Activated CD8-positive, alpha-beta memory T cell treated with anti-CD3 and anti-CD28 coated beads, Interleukin-2, amount 10 ng/mL, durations not matched to agents 7 days and 5 days (primary cell): ENCODE data around the gene MYO15B. TPM values are rescaled to one million over a fixed set of nuclear protein-coding genes. Genes with fewer than 3 reads are reported as not detected.

Experiments used
- ATAC-seq: fragments of 150-1000 bp; cut with Tn5 transposase; one replicate; pipeline ENCODE4 v1.10.0; 2021; ENCODE audit warnings: moderate library complexity
- CTCF ChIA-PET: fragments of 350-600 bp; sonication (Branson Sonifier 250); formaldehyde crosslinking; loops from one replicate; lab custom pipeline; 2021; ENCODE audit warnings: antibody characterized with exemption; lab: Charles Lee
- DNase-seq: peaks from one replicate; pipeline ENCODE4 v3.0.0-alpha.2; 2020
- H3K27ac Mint-ChIP-seq: one replicate; pipeline ENCODE4 v1.8.0; 2021; ENCODE audit warnings: mild to moderate bottlenecking, mixed read lengths
- H3K27me3 Mint-ChIP-seq: one replicate; pipeline ENCODE4 v1.8.0; 2021; ENCODE audit warnings: mixed read lengths
- H3K36me3 Mint-ChIP-seq: one replicate; pipeline ENCODE4 v1.8.0; 2021; ENCODE audit warnings: mild to moderate bottlenecking, mixed read lengths
- H3K4me1 Mint-ChIP-seq: one replicate; pipeline ENCODE4 v1.8.0; 2021; ENCODE audit warnings: mixed read lengths
- H3K4me3 Mint-ChIP-seq: one replicate; pipeline ENCODE4 v1.8.0; 2021; ENCODE audit warnings: mild to moderate bottlenecking, moderate library complexity, mixed read lengths
- H3K9me3 Mint-ChIP-seq: one replicate; pipeline ENCODE4 v1.8.0; 2022; ENCODE audit warnings: low read depth, mixed read lengths
- total RNA-seq, 2 experiments: library from RNA; stranded (reverse); gene quantifications; one replicate each; pipeline ENCODE4 v1.2.3, GENCODE V29; 2021

MYO15B gene
- total RNA-seq, 2 experiments from 2014 or later = 12.4 to 25.6 TPM

GRCh38 chr17:75667825-75668224 lies 80.2 kb downstream of the MYO15B start:
- no peaks in the 10 kb centered on the region for H3K9me3 Mint-ChIP-seq
- DNase-seq (no peak), ATAC-seq (no peak)
- peaks cover 22% of the 10 kb centered on the region for H3K4me1 Mint-ChIP-seq
- no peaks in the 10 kb centered on the region for H3K27me3 Mint-ChIP-seq
- CTCF ChIA-PET = interaction anchor here (1.2 to 3.4 kb wide), 6 partner anchors 9 to 96 kb away, joined by 3 to 36 read pairs (median 8); partner anchors contain the start of gene SMIM5
- H3K36me3 Mint-ChIP-seq = peaks cover 25% of the 10 kb centered on the region
- no peak overlapping the region for H3K4me3 Mint-ChIP-seq
- H3K27ac Mint-ChIP-seq = no peak overlapping the region

DNA sequence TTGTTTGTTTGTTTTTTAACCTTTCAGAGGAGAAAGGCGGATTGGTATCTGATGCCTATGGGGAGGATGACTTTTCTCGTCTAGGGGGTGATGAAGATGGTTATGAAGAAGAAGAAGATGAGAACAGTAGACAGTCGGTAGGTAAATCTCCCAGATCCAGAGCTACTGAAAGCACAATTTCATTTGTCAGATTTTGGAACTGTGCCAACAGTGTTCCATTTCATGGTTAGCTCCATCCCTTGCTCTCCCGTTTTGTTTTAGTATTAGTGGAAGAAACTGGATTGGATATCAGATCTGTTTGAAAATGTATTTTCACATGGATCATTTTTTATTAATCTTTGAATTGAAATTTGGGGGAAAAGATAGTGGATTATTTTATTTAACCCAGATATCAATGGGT lies 80.9 kb downstream of the MYO15B start:
- H3K4me1 Mint-ChIP-seq = peaks cover 22% of the 10 kb centered on the region
- H3K9me3 Mint-ChIP-seq = no peaks in the 10 kb centered on the region
- no peaks in the 10 kb centered on the region for H3K27me3 Mint-ChIP-seq
- H3K36me3 Mint-ChIP-seq = peaks cover 30% of the 10 kb centered on the region
- CTCF ChIA-PET = interaction anchor here (1.2 to 3.4 kb wide), 4 partner anchors 35 to 85 kb away, joined by 6 to 36 read pairs (median 16); partner anchors contain the start of gene SMIM5
- no peak overlapping the region for H3K27ac Mint-ChIP-seq
- DNase-seq (no peak), ATAC-seq (no peak)
- H3K4me3 Mint-ChIP-seq = no peak overlapping the region

- no peak for ATAC-seq
- Mint-ChIP-seq H3K4me1 (peaks cover 21% of the 10 kb centered on the region), H3K36me3 (peaks cover 29% of the 10 kb centered on the region), H3K27ac (no peak overlapping the region), H3K9me3 (no peaks in the 10 kb centered on the region), H3K4me3 (no peak overlapping the region), H3K27me3 (no peaks in the 10 kb centered on the region)
- CTCF ChIA-PET = interaction anchor here (0.6 to 26.3 kb wide), 3 partner anchors 8 to 78 kb away, joined by 3 to 428 read pairs (median 17); partner anchors contain the start of gene SMIM5
- no peak for DNase-seq
These were observed 83.3 kb downstream of the MYO15B start for GRCh38 chr17:75670868-75671267.

- no peak overlapping the region for H3K27ac Mint-ChIP-seq
- DNase-seq = no peak
- CTCF ChIA-PET = interaction anchor here (0.8 to 26.3 kb wide), 5 partner anchors 11 to 77 kb away, joined by 3 to 428 read pairs (median 4); partner anchors contain the start of gene SMIM5
- peaks cover 21% of the 10 kb centered on the region for H3K4me1 Mint-ChIP-seq
- no peaks in the 10 kb centered on the region for H3K27me3 Mint-ChIP-seq
- peaks cover 34% of the 10 kb centered on the region for H3K36me3 Mint-ChIP-seq
- H3K9me3 Mint-ChIP-seq = no peaks in the 10 kb centered on the region
- no peak for ATAC-seq
- H3K4me3 Mint-ChIP-seq = no peak overlapping the region
These were observed 84.4 kb downstream of the MYO15B start for GRCh38 chr17:75672011-75672410.

GRCh38 chr17:75673487-75673886 lies 85.9 kb downstream of the MYO15B start:
- ATAC-seq (no peak), DNase-seq (no peak)
- no peaks in the 10 kb centered on the region for H3K27me3 Mint-ChIP-seq
- H3K4me1 Mint-ChIP-seq = peaks cover 25% of the 10 kb centered on the region
- H3K36me3 Mint-ChIP-seq = peaks cover 32% of the 10 kb centered on the region
- no peak overlapping the region for H3K4me3 Mint-ChIP-seq
- no peaks in the 10 kb centered on the region for H3K9me3 Mint-ChIP-seq
- H3K27ac Mint-ChIP-seq = peak overlapping the region; percentile 11
- CTCF ChIA-PET = interaction anchor here (0.8 to 26.3 kb wide), 6 partner anchors 15 to 75 kb away, joined by 3 to 428 read pairs (median 3); partner anchors contain the start of gene SMIM5

Other genes starting within 250 kb of the MYO15B start
- 100 to 1,000 TPM; 138 to 179 TPM for gene GRB2, start 182.1 kb upstream of the MYO15B start, total RNA-seq
- gene TMEM94, start 131.2 kb upstream of the MYO15B start, total RNA-seq = 100 to 1,000 TPM in 1 of 2 experiments, 10 to 100 TPM in 1; 83.7 to 106 TPM
- 1 to 10 TPM; 2.3 to 4.5 TPM for gene CASKIN2, start 72.3 kb upstream of the MYO15B start, total RNA-seq
- gene TSEN54, start 71.3 kb upstream of the MYO15B start, total RNA-seq = 10 to 100 TPM; 92.0 to 97.7 TPM
- 10 to 100 TPM; 15.7 to 30.5 TPM for gene LLGL2, start 62.1 kb upstream of the MYO15B start, total RNA-seq
- gene SMIM5, start 45.6 kb downstream of the MYO15B start, total RNA-seq = under 1 TPM in 1 of 2 experiments, not detected in 1; 0.15 TPM
- gene RECQL5, start 79.4 kb downstream of the MYO15B start, total RNA-seq = 10 to 100 TPM; 35.5 to 46.2 TPM
- gene SAP30BP, start 79.5 kb downstream of the MYO15B start, total RNA-seq = 100 to 1,000 TPM in 1 of 2 experiments, 10 to 100 TPM in 1; 100.0 to 106 TPM
- 1 to 10 TPM; 1.0 to 1.1 TPM for gene ITGB4, start 133.7 kb downstream of the MYO15B start, total RNA-seq
- 10 to 100 TPM; 46.1 to 53.7 TPM for gene GALK1, start 177.4 kb downstream of the MYO15B start, total RNA-seq
- 10 to 100 TPM; 32.8 to 33.1 TPM for gene UNK, start 197.0 kb downstream of the MYO15B start, total RNA-seq